ENCODE data around the gene E2F2. TPM values are rescaled to one million over a fixed set of nuclear protein-coding genes. Genes with fewer than 3 reads are reported as not detected.

Gene E2F2
- total and polyA plus RNA-seq, 2 experiments from 2014 or later: 0.85 to 1.2 TPM

GRCh38 chr1:23524716-23525401, 6.2 kb downstream of the E2F2 start:
- Histone ChIP-seq H3K9me2 (replicated peaks; ENCODE audit: insufficient read depth) (no peaks in the 10 kb centered on the region), H3K79me2 (no peaks in the 10 kb centered on the region), H3K27ac (no peak overlapping the region), H3K36me3 (replicated peaks; ENCODE audit: insufficient read depth, low read depth) (no peaks in the 10 kb centered on the region), H3K9me3 (ENCODE audit: low read depth) (no peaks in the 10 kb centered on the region), H3K27me3 (no peaks in the 10 kb centered on the region), H3K4me3 (no peak overlapping the region), H4K20me1 (ENCODE audit: insufficient read depth, poor library complexity, severe bottlenecking) (no peaks in the 10 kb centered on the region), H3K4me1 (ENCODE audit: insufficient read depth) (peaks cover 16% of the 10 kb centered on the region), H2AFZ (no peak overlapping the region), H3K4me2 (no peak overlapping the region)
- DNase-seq (ENCODE audit: low spot score): no peak
- 63% methylated on average over 9 of the region's 9 CpGs for WGBS (ENCODE audit: low lambda C conversion rate, missing lambda C conversion rate)
- TF ChIP-seq CTCF (IDR thresholded peaks at IDR 0.05; ENCODE audit: poor library complexity) (no peak), EZH2phosphoT487 (IDR thresholded peaks at IDR 0.05; ENCODE audit: low read depth, severe bottlenecking, unreplicated experiment) (no peak), EZH2 (IDR thresholded peaks at IDR 0.05; ENCODE audit: borderline replicate concordance) (no peak)

GRCh38 chr1:23524163-23524562, 6.9 kb downstream of the E2F2 start:
- DNase-seq (ENCODE audit: low spot score): no peak
- H3K27me3 ChIP-seq: no peaks in the 10 kb centered on the region
- no peak overlapping the region for H2AFZ ChIP-seq
- H3K9me2 ChIP-seq (replicated peaks; ENCODE audit: insufficient read depth): no peaks in the 10 kb centered on the region
- peaks cover 16% of the 10 kb centered on the region for H3K4me1 ChIP-seq (ENCODE audit: insufficient read depth)
- H3K27ac ChIP-seq: no peak overlapping the region
- H3K9me3 ChIP-seq (ENCODE audit: low read depth): no peaks in the 10 kb centered on the region
- H4K20me1 ChIP-seq (ENCODE audit: insufficient read depth, poor library complexity, severe bottlenecking): no peaks in the 10 kb centered on the region
- H3K4me2 ChIP-seq: no peak overlapping the region
- no peak overlapping the region for H3K4me3 ChIP-seq
- no peaks in the 10 kb centered on the region for H3K79me2 ChIP-seq
- 79% methylated on average over 3 of the region's 3 CpGs for WGBS (ENCODE audit: low lambda C conversion rate, missing lambda C conversion rate)
- TF ChIP-seq CTCF (IDR thresholded peaks at IDR 0.05; ENCODE audit: poor library complexity) (no peak), EZH2 (IDR thresholded peaks at IDR 0.05; ENCODE audit: borderline replicate concordance) (no peak), EZH2phosphoT487 (IDR thresholded peaks at IDR 0.05; ENCODE audit: low read depth, severe bottlenecking, unreplicated experiment) (no peak)
- no peaks in the 10 kb centered on the region for H3K36me3 ChIP-seq (replicated peaks; ENCODE audit: insufficient read depth, low read depth)

GRCh38 chr1:23522244-23522982, 8.6 kb downstream of the E2F2 start:
- no peak for TF ChIP-seq CTCF (IDR thresholded peaks at IDR 0.05; ENCODE audit: poor library complexity)
- TF ChIP-seq EZH2phosphoT487 (IDR thresholded peaks at IDR 0.05; ENCODE audit: low read depth, severe bottlenecking, unreplicated experiment): no peak
- TF ChIP-seq EZH2 (IDR thresholded peaks at IDR 0.05; ENCODE audit: borderline replicate concordance): no peak
- Histone ChIP-seq H3K4me3 (no peak overlapping the region), H3K9me3 (ENCODE audit: low read depth) (no peaks in the 10 kb centered on the region), H3K4me2 (no peak overlapping the region), H3K27me3 (no peaks in the 10 kb centered on the region), H2AFZ (no peak overlapping the region), H3K36me3 (replicated peaks; ENCODE audit: insufficient read depth, low read depth) (no peaks in the 10 kb centered on the region), H3K27ac (no peak overlapping the region), H3K4me1 (ENCODE audit: insufficient read depth) (no peaks in the 10 kb centered on the region), H4K20me1 (ENCODE audit: insufficient read depth, poor library complexity, severe bottlenecking) (no peaks in the 10 kb centered on the region), H3K79me2 (no peaks in the 10 kb centered on the region), H3K9me2 (replicated peaks; ENCODE audit: insufficient read depth) (no peaks in the 10 kb centered on the region)
- DNase-seq (ENCODE audit: low spot score): no peak
- WGBS (ENCODE audit: low lambda C conversion rate, missing lambda C conversion rate): 96% methylated on average over 7 of the region's 7 CpGs
